Liver (tissue), 9 donors: Measurements from ENCODE around the gene TMED9. TPM values are rescaled to one million over a fixed set of nuclear protein-coding genes. Genes with fewer than 3 reads are reported as not detected.

Experiments
- DNase-seq: peaks from one replicate; pipeline ENCODE4 v3.0.0-alpha.2; 2017; ENCODE audit warnings: low spot score
- H3K27ac ChIP-seq, 2 donors: one replicate each; pipeline ENCODE4 v1.7.0; 2013; ENCODE audit warnings: inconsistent platforms in 2 of 2, low read length in 2 of 2, control low read depth in 1 of 2, low read depth in 1 of 2, mild to moderate bottlenecking in 1 of 2
- H3K27me3 ChIP-seq, 4 donors: one replicate each; pipeline versions ENCODE4 v1.6.1 to v1.7.0; 2013; ENCODE audit warnings: low read length in 3 of 4, inconsistent platforms in 1 of 4, mild to moderate bottlenecking in 1 of 4, moderate library complexity in 1 of 4; ENCODE audit not compliant: control insufficient read depth in 4 of 4, insufficient read depth in 4 of 4
- H3K36me3 ChIP-seq, 4 donors: one replicate each; pipeline versions ENCODE4 v1.6.1 to v1.7.0; 2013; ENCODE audit warnings: low read length in 3 of 4, mild to moderate bottlenecking in 3 of 4, low read depth in 1 of 4, moderate library complexity in 1 of 4; ENCODE audit not compliant: control insufficient read depth in 4 of 4, insufficient read depth in 3 of 4
- H3K4me1 ChIP-seq, 4 donors: one replicate each; pipeline versions ENCODE4 v1.6.1 to v1.7.0; 2013; ENCODE audit warnings: low read length in 3 of 4, mild to moderate bottlenecking in 3 of 4, moderate library complexity in 1 of 4; ENCODE audit not compliant: control insufficient read depth in 4 of 4, insufficient read depth in 4 of 4
- H3K4me3 ChIP-seq, 3 donors: one replicate each; pipeline versions ENCODE4 v1.6.1 to v1.7.0; 2013; ENCODE audit warnings: low read length in 3 of 3, control low read depth in 1 of 3, low read depth in 1 of 3, mild to moderate bottlenecking in 1 of 3
- H3K9ac ChIP-seq, 2 donors: one replicate each; pipeline ENCODE4 v1.7.0; 2013; ENCODE audit warnings: low read length in 2 of 2, mild to moderate bottlenecking in 2 of 2, moderate library complexity in 2 of 2, control low read depth in 1 of 2, low read depth in 1 of 2
- H3K9me3 ChIP-seq, 4 donors: one replicate each; pipeline versions ENCODE4 v1.6.1 to v1.7.0; 2013; ENCODE audit warnings: low read length in 3 of 4; ENCODE audit not compliant: control insufficient read depth in 4 of 4
- ATF3 ChIP-seq: IDR thresholded peaks from 2 replicates; pipeline ENCODE4 v1.6.1; 2016; ENCODE audit warnings: antibody characterized with exemption
- CTCF ChIP-seq: fragments of 150-350 bp; IDR thresholded peaks from 2 replicates; pipeline ENCODE4 v1.5.1; 2017; ENCODE audit warnings: improper control_type of control experiment, low read depth, low read length; ENCODE audit not compliant: missing input control
- EGR1 ChIP-seq, 2 donors: IDR thresholded peaks; 2 replicates each; pipeline ENCODE4 v1.6.1; 2016 to 2018; ENCODE audit warnings: antibody characterized with exemption in 2 of 2, low read depth in 2 of 2
- FOXA1 ChIP-seq: IDR thresholded peaks from 2 replicates; pipeline ENCODE4 v1.6.1; 2016; ENCODE audit warnings: antibody characterized with exemption
- FOXA2 ChIP-seq: IDR thresholded peaks from 2 replicates; pipeline ENCODE4 v1.6.1; 2016; ENCODE audit warnings: antibody characterized with exemption
- GABPA ChIP-seq, 2 donors: IDR thresholded peaks in 1 of 2; conservative IDR thresholded peaks in 1 of 2; 2 replicates each; pipeline ENCODE4 v1.6.1; 2016; ENCODE audit warnings: antibody characterized with exemption in 2 of 2, mild to moderate bottlenecking in 1 of 2, moderate library complexity in 1 of 2
- HNF4A ChIP-seq, 2 donors: conservative IDR thresholded peaks; 2 replicates each; pipeline ENCODE4 v1.6.1; 2016; ENCODE audit warnings: antibody characterized with exemption in 2 of 2, mild to moderate bottlenecking in 2 of 2
- HNF4G ChIP-seq: IDR thresholded peaks from 2 replicates; pipeline ENCODE4 v1.6.1; 2016; ENCODE audit warnings: antibody characterized with exemption
- JUND ChIP-seq, 2 donors: IDR thresholded peaks; 2 replicates each; pipeline ENCODE4 v1.6.1; 2016; ENCODE audit warnings: antibody characterized with exemption in 2 of 2
- MAX ChIP-seq: IDR thresholded peaks from 2 replicates; pipeline ENCODE4 v1.6.1; 2016; ENCODE audit warnings: antibody characterized with exemption
- NR2F2 ChIP-seq: IDR thresholded peaks from 2 replicates; pipeline ENCODE4 v1.6.1; 2016; ENCODE audit warnings: antibody characterized with exemption
- RAD21 ChIP-seq, 2 donors: IDR thresholded peaks; 2 replicates each; pipeline ENCODE4 v1.6.1; 2016; ENCODE audit warnings: antibody characterized with exemption in 2 of 2, mild to moderate bottlenecking in 2 of 2
- REST ChIP-seq: IDR thresholded peaks from 2 replicates; pipeline ENCODE4 v1.6.1; 2016; ENCODE audit warnings: antibody characterized with exemption, mild to moderate bottlenecking
- RXRA ChIP-seq, 2 donors: IDR thresholded peaks; 2 replicates each; pipeline ENCODE4 v1.6.1; 2017 to 2018; ENCODE audit warnings: antibody characterized with exemption in 2 of 2, mild to moderate bottlenecking in 1 of 2
- SP1 ChIP-seq: IDR thresholded peaks from 2 replicates; pipeline ENCODE4 v1.6.1; 2018; ENCODE audit warnings: antibody characterized with exemption, mild to moderate bottlenecking
- TAF1 ChIP-seq: conservative IDR thresholded peaks from 2 replicates; pipeline ENCODE4 v1.6.1; 2016; ENCODE audit warnings: antibody characterized with exemption, mild to moderate bottlenecking
- YY1 ChIP-seq: IDR thresholded peaks from 2 replicates; pipeline ENCODE4 v1.6.1; 2016; ENCODE audit warnings: antibody characterized with exemption, mild to moderate bottlenecking
- ZBTB33 ChIP-seq: IDR thresholded peaks from 2 replicates; pipeline ENCODE4 v1.6.1; 2016; ENCODE audit warnings: antibody characterized with exemption
- WGBS: extraction: QIAGEN DNeasy Blood & Tissue Kit; methylation state at CpG from one replicate; pipeline ENCODE4 v1.1.7; 2013; 5-methylcytosine and 5-hydroxymethylcytosine counted together
- polyA plus RNA-seq, 2 donors: library from polyadenylated mRNA; stranded (reverse) in 1 of 2; unstranded in 1 of 2; fragments of 200-250 nt in 1 of 2; fragments of >200 nt in 1 of 2; fragmentation: Nextera tagmentation in 1 of 2; extraction: Ambion mirVana in 1 of 2; gene quantifications; one replicate each; pipeline versions ENCODE4 v1.2.1 to v1.2.3, GENCODE V29; 2013 to 2015
- total RNA-seq, 2 donors: library from RNA; depleted of rRNA; stranded (reverse); fragments of >200 nt; gene quantifications; one replicate each; pipeline ENCODE4 v1.2.3, GENCODE V29; 2014
- donor health status: healthy.
- donor health status: healthy.
- donor health status: healthy.
- donor health status: healthy.
- donor health status: healthy.

The TMED9 gene
- total and polyA plus RNA-seq, 4 donors: 66.7 to 234 (median 106) TPM

- Histone ChIP-seq H3K4me3 (no peak overlapping the region), H3K27me3 (no peaks in the 10 kb centered on the region), H3K9ac (no peak overlapping the region), H3K9me3 (no peaks in the 10 kb centered on the region), H3K27ac (no peak overlapping the region), H3K4me1 (peaks cover 13 to 44% (median 32%) of the 10 kb centered on the region in 4 donors), H3K36me3 (peaks cover 0 to 7% (median 3%) of the 10 kb centered on the region in 4 donors)
- TF ChIP-seq YY1 (no peak), FOXA1 (no peak), GABPA (IDR thresholded peaks at IDR 0.05 in 1 of 2, conservative IDR thresholded peaks at IDR 0.05 in 1 of 2) (no peak), ATF3 (no peak)
- WGBS: 98% methylated on average over 1 of the region's 1 CpG
- DNase-seq: no peak
Observed at GRCh38 chr5:177550122-177550521, 41.9 kb upstream of the TMED9 start.

- DNase-seq: no peak
- no peaks in the 10 kb centered on the region for H3K9me3 ChIP-seq
- H3K9ac ChIP-seq: peak overlapping the region; percentile 28 to 54
- peak; percentile 37 to 78 for TF ChIP-seq RXRA (IDR thresholded peaks at IDR 0.05)
- no peak for TF ChIP-seq RAD21 (IDR thresholded peaks at IDR 0.05)
- TF ChIP-seq GABPA (IDR thresholded peaks at IDR 0.05 in 1 of 2, conservative IDR thresholded peaks at IDR 0.05 in 1 of 2): no peak
- no peak for TF ChIP-seq REST
- TF ChIP-seq CTCF: no peak
- no peak for TF ChIP-seq TAF1
- TF ChIP-seq FOXA2: peak; percentile 33
- no peak for TF ChIP-seq FOXA1
- no peak for TF ChIP-seq ATF3
- TF ChIP-seq ZBTB33: no peak
- TF ChIP-seq HNF4G: no peak
- TF ChIP-seq HNF4A (conservative IDR thresholded peaks at IDR 0.05): peak; percentile 71 to 87
- TF ChIP-seq EGR1 (IDR thresholded peaks at IDR 0.05; ENCODE audit: low read depth in 2 of 2): no peak
- peak; percentile 39 for TF ChIP-seq SP1
- no peak for TF ChIP-seq MAX
- no peak for TF ChIP-seq NR2F2
- TF ChIP-seq YY1: peak; percentile 71
- TF ChIP-seq JUND (IDR thresholded peaks at IDR 0.05): peak in 1 of 2 donors; percentile 29
- 31% methylated on average over 16 of the region's 16 CpGs for WGBS
- no peaks in the 10 kb centered on the region for H3K27me3 ChIP-seq
- H3K36me3 ChIP-seq: peaks cover 0 to 4% (median 3%) of the 10 kb centered on the region in 4 donors
- peak overlapping the region; percentile 69 to 98 (median 92) for H3K4me3 ChIP-seq
- peak overlapping the region; percentile 70 to 77 for H3K27ac ChIP-seq
- H3K4me1 ChIP-seq: peaks cover 9 to 26% (median 18%) of the 10 kb centered on the region in 4 donors
Observed at GRCh38 chr5:177552839-177553455, 39.1 kb upstream of the TMED9 start.
